Measurements from ENCODE around the gene WDR75.

WDR75 gene

GRCh38 chr2:189487283-189488007, 46.2 kb downstream of the WDR75 start:
- DNase-seq (ENCODE audit: insufficient read length, low spot score) (no peak), FAIRE-seq (no peak)
- TF ChIP-seq POLR2AphosphoS5 (IDR thresholded peaks at IDR 0.05; ENCODE audit: low read depth, low read length) (no peak), TAF1 (IDR thresholded peaks at IDR 0.05; ENCODE audit: low read depth, low read length) (no peak), SPI1 (IDR thresholded peaks at IDR 0.05; ENCODE audit: low read depth, low read length) (no peak), POU2F2 (IDR thresholded peaks at IDR 0.05; ENCODE audit: low read depth, low read length) (no peak), POLR2A (IDR thresholded peaks at IDR 0.05; ENCODE audit: low read depth, low read length) (no peak), PAX5 (IDR thresholded peaks at IDR 0.05; ENCODE audit: insufficient read depth, low read length, severe bottlenecking) (no peak)

GRCh38 chr2:189488008-189488310, 46.7 kb downstream of the WDR75 start:
- TF ChIP-seq POU2F2 (IDR thresholded peaks at IDR 0.05; ENCODE audit: low read depth, low read length) (no peak), PAX5 (IDR thresholded peaks at IDR 0.05; ENCODE audit: insufficient read depth, low read length, severe bottlenecking) (no peak), SPI1 (IDR thresholded peaks at IDR 0.05; ENCODE audit: low read depth, low read length) (no peak), TAF1 (IDR thresholded peaks at IDR 0.05; ENCODE audit: low read depth, low read length) (no peak), POLR2AphosphoS5 (IDR thresholded peaks at IDR 0.05; ENCODE audit: low read depth, low read length) (no peak), POLR2A (IDR thresholded peaks at IDR 0.05; ENCODE audit: low read depth, low read length) (no peak)
- FAIRE-seq (no peak), DNase-seq (ENCODE audit: insufficient read length, low spot score) (no peak)

- FAIRE-seq (no peak), DNase-seq (ENCODE audit: insufficient read length, low spot score) (no peak)
- TF ChIP-seq PAX5 (IDR thresholded peaks at IDR 0.05; ENCODE audit: insufficient read depth, low read length, severe bottlenecking) = no peak
- TF ChIP-seq POU2F2 (IDR thresholded peaks at IDR 0.05; ENCODE audit: low read depth, low read length) = no peak
- no peak for TF ChIP-seq SPI1 (IDR thresholded peaks at IDR 0.05; ENCODE audit: low read depth, low read length)
- no peak for TF ChIP-seq POLR2AphosphoS5 (IDR thresholded peaks at IDR 0.05; ENCODE audit: low read depth, low read length)
- no peak for TF ChIP-seq POLR2A (IDR thresholded peaks at IDR 0.05; ENCODE audit: low read depth, low read length)
- no peak for TF ChIP-seq TAF1 (IDR thresholded peaks at IDR 0.05; ENCODE audit: low read depth, low read length)
Observed at GRCh38 chr2:189492451-189492850, 51.2 kb downstream of the WDR75 start.

GRCh38 chr2:189498205-189498604, 56.9 kb downstream of the WDR75 start:
- TF ChIP-seq PAX5 (IDR thresholded peaks at IDR 0.05; ENCODE audit: insufficient read depth, low read length, severe bottlenecking) (no peak), SPI1 (IDR thresholded peaks at IDR 0.05; ENCODE audit: low read depth, low read length) (no peak), POLR2AphosphoS5 (IDR thresholded peaks at IDR 0.05; ENCODE audit: low read depth, low read length) (no peak), POLR2A (IDR thresholded peaks at IDR 0.05; ENCODE audit: low read depth, low read length) (no peak), TAF1 (IDR thresholded peaks at IDR 0.05; ENCODE audit: low read depth, low read length) (no peak), POU2F2 (IDR thresholded peaks at IDR 0.05; ENCODE audit: low read depth, low read length) (no peak)
- no peak for FAIRE-seq
- no peak for DNase-seq (ENCODE audit: insufficient read length, low spot score)

- TF ChIP-seq PAX5 (IDR thresholded peaks at IDR 0.05; ENCODE audit: insufficient read depth, low read length, severe bottlenecking) (no peak), POLR2A (IDR thresholded peaks at IDR 0.05; ENCODE audit: low read depth, low read length) (no peak), POLR2AphosphoS5 (IDR thresholded peaks at IDR 0.05; ENCODE audit: low read depth, low read length) (no peak), POU2F2 (IDR thresholded peaks at IDR 0.05; ENCODE audit: low read depth, low read length) (no peak), TAF1 (IDR thresholded peaks at IDR 0.05; ENCODE audit: low read depth, low read length) (no peak), SPI1 (IDR thresholded peaks at IDR 0.05; ENCODE audit: low read depth, low read length) (no peak)
- DNase-seq (ENCODE audit: insufficient read length, low spot score) (no peak), FAIRE-seq (no peak)
Observed at GRCh38 chr2:189499137-189499536, 57.9 kb downstream of the WDR75 start.

GRCh38 chr2:189500456-189501160, 59.3 kb downstream of the WDR75 start:
- DNase-seq (ENCODE audit: insufficient read length, low spot score) (no peak), FAIRE-seq (no peak)
- TF ChIP-seq PAX5 (IDR thresholded peaks at IDR 0.05; ENCODE audit: insufficient read depth, low read length, severe bottlenecking) = no peak
- TF ChIP-seq POLR2A (IDR thresholded peaks at IDR 0.05; ENCODE audit: low read depth, low read length) = no peak
- TF ChIP-seq POU2F2 (IDR thresholded peaks at IDR 0.05; ENCODE audit: low read depth, low read length) = no peak

GRCh38 chr2:189501487-189501886, 60.2 kb downstream of the WDR75 start:
- TF ChIP-seq POU2F2 (IDR thresholded peaks at IDR 0.05; ENCODE audit: low read depth, low read length) = no peak
- no peak for TF ChIP-seq SPI1 (IDR thresholded peaks at IDR 0.05; ENCODE audit: low read depth, low read length)
- TF ChIP-seq PAX5 (IDR thresholded peaks at IDR 0.05; ENCODE audit: insufficient read depth, low read length, severe bottlenecking) = no peak
- DNase-seq (ENCODE audit: insufficient read length, low spot score) (no peak), FAIRE-seq (no peak)

- no peak for FAIRE-seq
- TF ChIP-seq TAF1 (IDR thresholded peaks at IDR 0.05; ENCODE audit: low read depth, low read length) = no peak
- TF ChIP-seq POLR2A (IDR thresholded peaks at IDR 0.05; ENCODE audit: low read depth, low read length) = no peak
- no peak for TF ChIP-seq PAX5 (IDR thresholded peaks at IDR 0.05; ENCODE audit: insufficient read depth, low read length, severe bottlenecking)
- no peak for TF ChIP-seq POU2F2 (IDR thresholded peaks at IDR 0.05; ENCODE audit: low read depth, low read length)
- TF ChIP-seq POLR2AphosphoS5 (IDR thresholded peaks at IDR 0.05; ENCODE audit: low read depth, low read length) = no peak
- TF ChIP-seq SPI1 (IDR thresholded peaks at IDR 0.05; ENCODE audit: low read depth, low read length) = no peak
- DNase-seq (ENCODE audit: insufficient read length, low spot score) = no peak
Observed at GRCh38 chr2:189502714-189503113, 61.4 kb downstream of the WDR75 start.

GRCh38 chr2:189504238-189504637, 63.0 kb downstream of the WDR75 start:
- TF ChIP-seq POLR2A (IDR thresholded peaks at IDR 0.05; ENCODE audit: low read depth, low read length) (no peak), POLR2AphosphoS5 (IDR thresholded peaks at IDR 0.05; ENCODE audit: low read depth, low read length) (no peak), TAF1 (IDR thresholded peaks at IDR 0.05; ENCODE audit: low read depth, low read length) (no peak), SPI1 (IDR thresholded peaks at IDR 0.05; ENCODE audit: low read depth, low read length) (no peak), PAX5 (IDR thresholded peaks at IDR 0.05; ENCODE audit: insufficient read depth, low read length, severe bottlenecking) (no peak), POU2F2 (IDR thresholded peaks at IDR 0.05; ENCODE audit: low read depth, low read length) (no peak)
- no peak for FAIRE-seq
- DNase-seq (ENCODE audit: insufficient read length, low spot score) = no peak
